CD4-positive, alpha-beta T cell (primary cell): ENCODE data around the gene RANGRF. TPM values are rescaled to one million over a fixed set of nuclear protein-coding genes. Genes with fewer than 3 reads are reported as not detected.

Source experiments
- ATAC-seq: fragments of 200-7000 bp; cut with Tn5 transposase; one replicate; pipeline ENCODE4 v1.10.0; 2022; ENCODE audit warnings: mild to moderate bottlenecking; ENCODE audit not compliant: poor library complexity
- CTCF ChIA-PET: fragments of 350-600 bp; sonication (Branson Sonifier 250); formaldehyde crosslinking; loops from one replicate; lab custom pipeline; 2021; ENCODE audit warnings: antibody characterized with exemption, inconsistent platforms; lab: Charles Lee
- POLR2A ChIA-PET: fragments of 350-600 bp; sonication (Branson Sonifier 250); formaldehyde crosslinking; loops from one replicate; lab custom pipeline; 2021; ENCODE audit warnings: antibody characterized with exemption, inconsistent platforms; lab: Charles Lee
- DNase-seq, 14 experiments: peaks; one replicate each; pipeline ENCODE4 v3.0.0-alpha.2; 2013 to 2020; ENCODE audit warnings: mixed read lengths in 2 of 14
- H3K27ac ChIP-seq, 2 donors: one replicate each; pipeline versions ENCODE4 v1.5.1 to v1.7.0; 2013; ENCODE audit warnings: low read length in 2 of 2, low read depth in 1 of 2, mild to moderate bottlenecking in 1 of 2
- H3K27me3 ChIP-seq, 2 experiments: 1 replicate in 1 of 2; 2 replicates in 1 of 2; pipeline versions ENCODE4 v1.6.1 to v1.7.0; 2013; ENCODE audit warnings: low read length in 2 of 2, control low read depth in 1 of 2, mild to moderate bottlenecking in 1 of 2, moderate library complexity in 1 of 2; ENCODE audit not compliant: insufficient read depth in 2 of 2, control insufficient read depth in 1 of 2
- H3K36me3 ChIP-seq: one replicate; pipeline ENCODE4 v1.6.1; 2013; ENCODE audit warnings: low read length, control low read depth; ENCODE audit not compliant: insufficient read depth
- H3K4me1 ChIP-seq: one replicate; pipeline ENCODE4 v1.6.1; 2013; ENCODE audit warnings: low read length, control low read depth; ENCODE audit not compliant: insufficient read depth
- H3K4me3 ChIP-seq: one replicate; pipeline ENCODE4 v1.5.1; 2013; ENCODE audit warnings: mild to moderate bottlenecking, low read length, moderate library complexity
- H3K9me3 ChIP-seq, 2 experiments: 1 replicate in 1 of 2; 2 replicates in 1 of 2; pipeline versions ENCODE4 v1.6.1 to v1.7.0; 2013; ENCODE audit warnings: low read length in 2 of 2, mild to moderate bottlenecking in 2 of 2, control low read depth in 1 of 2, moderate library complexity in 1 of 2; ENCODE audit not compliant: control insufficient read depth in 1 of 2, insufficient read depth in 1 of 2
- H3K27ac Mint-ChIP-seq: one replicate; pipeline ENCODE4 v1.8.0; 2020; ENCODE audit warnings: mixed read lengths
- H3K27me3 Mint-ChIP-seq: one replicate; pipeline ENCODE4 v1.8.0; 2021; ENCODE audit warnings: mixed read lengths
- H3K36me3 Mint-ChIP-seq: one replicate; pipeline ENCODE4 v1.8.0; 2021; ENCODE audit warnings: low read depth, mixed read lengths
- H3K4me1 Mint-ChIP-seq: one replicate; pipeline ENCODE4 v1.8.0; 2021; ENCODE audit warnings: low read depth, mixed read lengths
- H3K4me3 Mint-ChIP-seq: one replicate; pipeline ENCODE4 v1.8.0; 2020; ENCODE audit warnings: mild to moderate bottlenecking, mixed read lengths
- H3K9me3 Mint-ChIP-seq: one replicate; pipeline ENCODE4 v1.8.0; 2020; ENCODE audit warnings: mixed read lengths
- intact Hi-C, 2 experiments: fragments of 100-400 bp; cut with DNase I in 1 of 2; cut with micrococcal nuclease in 1 of 2; formaldehyde crosslinking; loops; one replicate each; pipeline versions ENCODE4 v1.15.1 to v1.9.0; 2023 to 2025; cut with DNase I, micrococcal nuclease
- total RNA-seq, 174 experiments: library from RNA in 2 of 174; stranded (reverse) in 2 of 174; gene quantifications; one replicate each; pipeline ENCODE4 v1.2.3 and lab custom pipeline; 2021 to 2026
- TF ChIP-seq, protein P1 (sequence below): fragments of 200-600 bp; IDR thresholded peaks from one replicate; pipeline ENCODE4 v1.8.0; 2022; ENCODE audit warnings: antibody characterized with exemption, mild to moderate bottlenecking

The RANGRF gene
- total RNA-seq, 2 experiments from 2014 or later = 23.1 to 24.6 TPM

DNA sequence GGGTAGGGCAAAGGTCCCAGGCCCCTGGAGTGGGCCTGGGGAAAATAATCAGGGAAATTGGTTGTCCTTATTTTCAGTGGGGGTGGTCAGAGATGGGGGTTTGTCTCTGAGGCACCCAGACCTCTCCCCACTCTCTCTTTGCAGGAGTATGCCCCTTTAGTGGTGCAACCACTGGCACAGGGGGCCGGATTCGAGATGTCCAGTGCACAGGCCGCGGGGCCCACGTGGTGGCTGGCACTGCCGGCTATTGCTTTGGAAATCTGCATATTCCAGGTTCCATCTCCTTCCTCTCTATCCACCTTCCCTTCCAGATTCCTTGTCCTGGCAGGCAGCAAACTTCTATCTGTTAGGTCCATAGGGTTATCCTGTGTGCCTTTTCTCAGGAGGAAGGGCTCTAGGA lies 31.8 kb upstream of the RANGRF start:
- ATAC-seq (no peak), DNase-seq (no peak)
- TF ChIP-seq, protein P1, sequence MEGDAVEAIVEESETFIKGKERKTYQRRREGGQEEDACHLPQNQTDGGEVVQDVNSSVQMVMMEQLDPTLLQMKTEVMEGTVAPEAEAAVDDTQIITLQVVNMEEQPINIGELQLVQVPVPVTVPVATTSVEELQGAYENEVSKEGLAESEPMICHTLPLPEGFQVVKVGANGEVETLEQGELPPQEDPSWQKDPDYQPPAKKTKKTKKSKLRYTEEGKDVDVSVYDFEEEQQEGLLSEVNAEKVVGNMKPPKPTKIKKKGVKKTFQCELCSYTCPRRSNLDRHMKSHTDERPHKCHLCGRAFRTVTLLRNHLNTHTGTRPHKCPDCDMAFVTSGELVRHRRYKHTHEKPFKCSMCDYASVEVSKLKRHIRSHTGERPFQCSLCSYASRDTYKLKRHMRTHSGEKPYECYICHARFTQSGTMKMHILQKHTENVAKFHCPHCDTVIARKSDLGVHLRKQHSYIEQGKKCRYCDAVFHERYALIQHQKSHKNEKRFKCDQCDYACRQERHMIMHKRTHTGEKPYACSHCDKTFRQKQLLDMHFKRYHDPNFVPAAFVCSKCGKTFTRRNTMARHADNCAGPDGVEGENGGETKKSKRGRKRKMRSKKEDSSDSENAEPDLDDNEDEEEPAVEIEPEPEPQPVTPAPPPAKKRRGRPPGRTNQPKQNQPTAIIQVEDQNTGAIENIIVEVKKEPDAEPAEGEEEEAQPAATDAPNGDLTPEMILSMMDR = no peak
- Mint-ChIP-seq H3K36me3 (peaks cover 38% of the 10 kb centered on the region), H3K27ac (no peak overlapping the region), H3K27me3 (no peaks in the 10 kb centered on the region), H3K9me3 (no peaks in the 10 kb centered on the region), H3K4me1 (no peaks in the 10 kb centered on the region), H3K4me3 (no peak overlapping the region)
- Histone ChIP-seq H3K9me3 (no peaks in the 10 kb centered on the region), H3K4me3 (no peak overlapping the region), H3K27me3 (no peaks in the 10 kb centered on the region), H3K27ac (no peak overlapping the region), H3K36me3 (peaks cover 34% of the 10 kb centered on the region), H3K4me1 (no peaks in the 10 kb centered on the region)
- ChIA-PET CTCF (no interaction called here), POLR2A (interaction anchor here (1.4 kb wide), 1 partner anchor 35 kb away, joined by 3 read pairs; no protein-coding TSS in a partner anchor)
- intact Hi-C loops = no loop called here

DNA sequence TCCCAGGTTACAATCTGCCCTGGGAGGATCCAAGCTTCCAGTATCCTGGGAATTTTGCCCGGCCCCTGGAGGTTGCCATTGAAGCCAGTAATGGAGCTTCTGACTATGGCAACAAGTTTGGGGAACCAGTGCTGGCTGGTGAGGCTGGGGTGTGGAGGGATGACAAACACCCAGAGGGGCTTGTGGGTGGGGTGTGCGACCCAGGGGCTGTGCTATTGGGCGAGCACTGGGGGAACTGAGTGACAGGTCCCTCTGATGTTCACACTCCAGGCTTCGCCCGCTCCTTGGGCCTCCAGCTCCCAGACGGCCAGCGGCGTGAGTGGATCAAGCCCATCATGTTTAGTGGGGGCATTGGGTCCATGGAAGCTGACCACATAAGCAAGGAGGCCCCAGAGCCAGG lies 30.7 kb upstream of the RANGRF start:
- H3K36me3 Mint-ChIP-seq = peaks cover 47% of the 10 kb centered on the region
- Histone ChIP-seq H3K4me1 (no peaks in the 10 kb centered on the region), H3K4me3 (no peak overlapping the region), H3K27ac (no peak overlapping the region), H3K9me3 (no peaks in the 10 kb centered on the region), H3K36me3 (peaks cover 38% of the 10 kb centered on the region), H3K27me3 (no peaks in the 10 kb centered on the region)
- no peak overlapping the region for H3K4me3 Mint-ChIP-seq
- ATAC-seq (no peak), DNase-seq (no peak)
- no peaks in the 10 kb centered on the region for H3K9me3 Mint-ChIP-seq
- no peak overlapping the region for H3K27ac Mint-ChIP-seq
- ChIA-PET POLR2A (interaction anchor here (1.4 kb wide), 1 partner anchor 36 kb away, joined by 3 read pairs; no protein-coding TSS in a partner anchor), CTCF (no interaction called here)
- TF ChIP-seq, protein P1 = no peak
- no peaks in the 10 kb centered on the region for H3K4me1 Mint-ChIP-seq
- H3K27me3 Mint-ChIP-seq = no peaks in the 10 kb centered on the region
- intact Hi-C loops = no loop called here

- Histone ChIP-seq H3K9me3 (no peaks in the 10 kb centered on the region), H3K4me3 (no peak overlapping the region), H3K27ac (no peak overlapping the region), H3K27me3 (no peaks in the 10 kb centered on the region), H3K4me1 (no peaks in the 10 kb centered on the region), H3K36me3 (peaks cover 58% of the 10 kb centered on the region)
- no peaks in the 10 kb centered on the region for H3K4me1 Mint-ChIP-seq
- H3K9me3 Mint-ChIP-seq = no peaks in the 10 kb centered on the region
- intact Hi-C loops = no loop called here
- POLR2A ChIA-PET = interaction anchor here (1.2 kb wide), 1 partner anchor 31 kb away, joined by 3 read pairs; the partner anchor contains the start of gene SLC25A35
- H3K27me3 Mint-ChIP-seq = no peaks in the 10 kb centered on the region
- CTCF ChIA-PET = no interaction called here
- no peak overlapping the region for H3K27ac Mint-ChIP-seq
- TF ChIP-seq, protein P1 = no peak
- DNase-seq (no peak), ATAC-seq (no peak)
- no peak overlapping the region for H3K4me3 Mint-ChIP-seq
- H3K36me3 Mint-ChIP-seq = peaks cover 59% of the 10 kb centered on the region
Observed at GRCh38 chr17:8264320-8264719, 24.1 kb upstream of the RANGRF start.
